Right ventricle myocardium inferior (tissue), 1 donor: ENCODE measurements around the gene KLHL17. TPM values are rescaled to one million over a fixed set of nuclear protein-coding genes. Genes with fewer than 3 reads are reported as not detected.

Experiments
- ATAC-seq: fragments of 200-7000 bp; cut with Tn5 transposase; one replicate; pipeline ENCODE4 v1.9.1; 2020; ENCODE audit warnings: mild to moderate bottlenecking, moderate library complexity
- DNase-seq: peaks from one replicate; pipeline ENCODE4 v3.0.0; 2021; ENCODE audit errors: missing footprints
- intact Hi-C: fragments of 100-400 bp; cut with DNase I; formaldehyde crosslinking; loops from one replicate; pipeline ENCODE4 v1.11.0; 2022
- total RNA-seq: library from RNA; stranded (reverse); fragmentation: NEBNext Ultra II Directional; extraction: Animal tissue kit (Norgen Biotek cat#: 25700); gene quantifications from one replicate; pipeline ENCODE4 v1.2.1, GENCODE V29; 2021
- donor health status: DM: no; HTN: yes; CAD: no; lungs with severe emphysema.

Gene KLHL17
- total RNA-seq, 1 donor from 2014 or later: 7.0 TPM

GRCh38 chr1:933603-933940 is 26.8 kb upstream of the KLHL17 start:
- ATAC-seq: no peak
- DNase-seq: no peak
- intact Hi-C loops: no loop called here

- intact Hi-C loops: no loop called here
- DNase-seq (no peak), ATAC-seq (no peak)
Measured at GRCh38 chr1:934991-935750, 25.2 kb upstream of the KLHL17 start.

GRCh38 chr1:935751-936231 is 24.6 kb upstream of the KLHL17 start:
- no peak for ATAC-seq
- intact Hi-C loops: no loop called here

GRCh38 chr1:936348-937264 is 23.8 kb upstream of the KLHL17 start:
- intact Hi-C loops: no loop called here
- DNase-seq (no peak), ATAC-seq (no peak)

More at GRCh38 chr1:935751-936231, 24.6 kb upstream of the KLHL17 start:
- no peak for DNase-seq

- DNase-seq (no peak), ATAC-seq (no peak)
- intact Hi-C loops: no loop called here
Measured at GRCh38 chr1:937521-937920, 22.9 kb upstream of the KLHL17 start.

- ATAC-seq (peak; percentile 48), DNase-seq (no peak)
- intact Hi-C loops: no loop called here
Measured at GRCh38 chr1:938088-938683, 22.2 kb upstream of the KLHL17 start.

- no peak for DNase-seq
- no peak for ATAC-seq
Measured at GRCh38 chr1:938711-939489, 21.5 kb upstream of the KLHL17 start.

GRCh38 chr1:939511-940106 is 20.8 kb upstream of the KLHL17 start:
- no peak for DNase-seq
- intact Hi-C loops: loop anchor here (1.0 kb wide), 1 partner anchor 35 kb away; no protein-coding TSS in a partner anchor
- ATAC-seq: no peak

More at GRCh38 chr1:938711-939489, 21.5 kb upstream of the KLHL17 start:
- intact Hi-C loops: loop anchor here (1.0 kb wide), 1 partner anchor 35 kb away; no protein-coding TSS in a partner anchor

GRCh38 chr1:940107-941014 is 20.0 kb upstream of the KLHL17 start:
- intact Hi-C loops: no loop called here
- peak; percentile 11 for ATAC-seq
- no peak for DNase-seq

GRCh38 chr1:941015-941587 is 19.3 kb upstream of the KLHL17 start:
- intact Hi-C loops: no loop called here
- ATAC-seq: no peak
- no peak for DNase-seq

- ATAC-seq: peak; percentile 36
- intact Hi-C loops: no loop called here
Measured at GRCh38 chr1:941588-942383, 18.6 kb upstream of the KLHL17 start.

GRCh38 chr1:942411-942821 is 18.0 kb upstream of the KLHL17 start:
- ATAC-seq (no peak), DNase-seq (no peak)
- intact Hi-C loops: no loop called here

More at GRCh38 chr1:941588-942383, 18.6 kb upstream of the KLHL17 start:
- peak; percentile 88 for DNase-seq

- DNase-seq (peak; percentile 87), ATAC-seq (peak; percentile 37)
- intact Hi-C loops: no loop called here
Measured at GRCh38 chr1:942864-943533, 17.4 kb upstream of the KLHL17 start.

GRCh38 chr1:943545-944340 is 16.6 kb upstream of the KLHL17 start:
- no peak for ATAC-seq
- intact Hi-C loops: no loop called here
- DNase-seq: no peak
